ENCODE measurements around the gene SLC22A2. TPM values are rescaled to one million over a fixed set of nuclear protein-coding genes. Genes with fewer than 3 reads are reported as not detected.

The SLC22A2 gene
- total and polyA plus RNA-seq, 4 donors = not detected

- Histone ChIP-seq H3K4me3 (ENCODE audit: low read depth in 1 of 3, low read length in 3 of 3) (no peak overlapping the region), H3K4me1 (ENCODE audit: control insufficient read depth in 4 of 4, insufficient read depth in 4 of 4, low read length in 3 of 4) (no peaks in the 10 kb centered on the region), H3K27me3 (ENCODE audit: control insufficient read depth in 4 of 4, insufficient read depth in 4 of 4, low read length in 3 of 4) (no peaks in the 10 kb centered on the region), H3K9ac (ENCODE audit: low read depth in 1 of 2, low read length in 2 of 2) (no peak overlapping the region), H3K9me3 (ENCODE audit: control insufficient read depth in 4 of 4, low read length in 3 of 4) (no peaks in the 10 kb centered on the region), H3K36me3 (ENCODE audit: control insufficient read depth in 4 of 4, insufficient read depth in 3 of 4, low read depth in 1 of 4, low read length in 3 of 4) (no peaks in the 10 kb centered on the region), H3K27ac (ENCODE audit: low read depth in 1 of 2, low read length in 2 of 2) (no peak overlapping the region)
- WGBS = 72% methylated on average over 7 of the region's 7 CpGs
- peak; percentile 53 for DNase-seq (ENCODE audit: low spot score)
- TF ChIP-seq HNF4G (IDR thresholded peaks at IDR 0.05) (no peak), RAD21 (IDR thresholded peaks at IDR 0.05) (peak in 1 of 2 donors; percentile 39)
Observed at GRCh38 chr6:160261991-160262680, 3.5 kb upstream of the SLC22A2 start.

- H3K4me3 ChIP-seq (ENCODE audit: low read depth in 1 of 3, low read length in 3 of 3) = no peak overlapping the region
- H3K27ac ChIP-seq (ENCODE audit: low read depth in 1 of 2, low read length in 2 of 2) = no peak overlapping the region
- no peak for DNase-seq (ENCODE audit: low spot score)
- H3K9ac ChIP-seq (ENCODE audit: low read depth in 1 of 2, low read length in 2 of 2) = no peak overlapping the region
- no peaks in the 10 kb centered on the region for H3K36me3 ChIP-seq (ENCODE audit: control insufficient read depth in 4 of 4, insufficient read depth in 3 of 4, low read depth in 1 of 4, low read length in 3 of 4)
- no peak for TF ChIP-seq GABPA (IDR thresholded peaks at IDR 0.05 in 1 of 2, conservative IDR thresholded peaks at IDR 0.05 in 1 of 2)
- TF ChIP-seq JUND (IDR thresholded peaks at IDR 0.05) = no peak
- no peak for TF ChIP-seq RXRA (IDR thresholded peaks at IDR 0.05)
- TF ChIP-seq HNF4G (IDR thresholded peaks at IDR 0.05) = no peak
- no peak for TF ChIP-seq ATF3 (IDR thresholded peaks at IDR 0.05)
- TF ChIP-seq HNF4A (conservative IDR thresholded peaks at IDR 0.05) = no peak
- no peak for TF ChIP-seq REST (IDR thresholded peaks at IDR 0.05)
- no peak for TF ChIP-seq FOXA2 (IDR thresholded peaks at IDR 0.05)
- no peak for TF ChIP-seq ZBTB33 (IDR thresholded peaks at IDR 0.05)
- TF ChIP-seq SP1 (IDR thresholded peaks at IDR 0.05) = no peak
- TF ChIP-seq EGR1 (IDR thresholded peaks at IDR 0.05; ENCODE audit: low read depth in 2 of 2) = no peak
- TF ChIP-seq RAD21 (IDR thresholded peaks at IDR 0.05) = no peak
- 53% methylated on average over 6 of the region's 6 CpGs for WGBS
- H3K27me3 ChIP-seq (ENCODE audit: control insufficient read depth in 4 of 4, insufficient read depth in 4 of 4, low read length in 3 of 4) = no peaks in the 10 kb centered on the region
- H3K4me1 ChIP-seq (ENCODE audit: control insufficient read depth in 4 of 4, insufficient read depth in 4 of 4, low read length in 3 of 4) = peaks cover 0 to 4% (median 2%) of the 10 kb centered on the region in 4 donors
- H3K9me3 ChIP-seq (ENCODE audit: control insufficient read depth in 4 of 4, low read length in 3 of 4) = no peaks in the 10 kb centered on the region
Observed at GRCh38 chr6:160260803-160261450, 2.3 kb upstream of the SLC22A2 start.

Data from liver (tissue), 9 donors.